Left renal pelvis (tissue), 4 donors: Measurements from ENCODE around the gene RAB8B. TPM values are rescaled to one million over a fixed set of nuclear protein-coding genes. Genes with fewer than 3 reads are reported as not detected.

Experiments used
- DNase-seq, 4 donors: peaks; one replicate each; pipeline ENCODE4 v3.0.0-alpha.2; 2013; ENCODE audit warnings: low read depth in 4 of 4, low spot score in 3 of 4
- polyA plus RNA-seq, 4 donors: library from polyadenylated mRNA; unstranded; fragments of 120-200 nt; gene quantifications; one replicate each; pipeline ENCODE4 v1.2.1, GENCODE V29; 2013; ENCODE audit not compliant: insufficient read length in 4 of 4

RAB8B gene
- polyA plus RNA-seq, 4 donors = 28.1 to 41.2 (median 34.8) TPM

DNA sequence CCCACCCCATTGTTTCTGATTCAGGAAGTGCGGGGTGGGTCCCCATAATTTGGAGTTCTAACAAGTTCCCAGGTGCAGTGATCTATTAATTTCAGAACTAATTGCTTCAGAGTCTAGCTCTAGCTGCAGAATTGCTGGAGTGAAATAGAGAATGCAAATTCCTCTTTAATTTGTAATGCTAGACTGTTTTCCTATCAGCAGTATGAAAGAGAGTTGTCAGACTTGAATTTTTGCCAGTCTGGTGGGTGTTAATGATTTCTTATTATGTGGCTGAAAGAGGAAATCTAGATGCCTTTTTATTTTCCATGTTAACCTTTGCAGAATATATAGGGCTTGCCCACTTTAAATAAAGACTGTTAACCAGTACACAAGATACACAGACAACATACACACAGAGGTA lies 111.7 kb downstream of the RAB8B start:
- DNase-seq = no peak

DNA sequence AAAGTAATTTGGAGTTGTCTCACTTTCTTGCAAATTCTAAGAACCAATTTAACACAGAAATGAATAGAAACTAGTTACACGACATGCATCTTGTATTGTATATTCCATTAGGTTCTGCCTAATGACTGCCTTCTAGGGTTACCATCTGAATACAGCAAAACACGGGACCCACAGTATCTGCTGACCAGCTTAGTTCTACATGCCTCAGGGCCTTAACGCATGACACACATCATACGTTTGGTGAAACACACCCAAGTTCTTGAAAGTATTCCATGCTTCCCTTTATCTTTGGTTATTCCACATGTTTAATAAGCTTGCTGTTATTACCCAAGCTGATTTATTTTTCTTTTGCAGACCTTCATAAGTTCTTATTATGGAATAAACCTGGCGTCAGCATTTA lies 115.9 kb downstream of the RAB8B start:
- no peak for DNase-seq

- no peak for DNase-seq
Measured at GRCh38 chr15:63306492-63307073, 117.2 kb downstream of the RAB8B start.

DNA sequence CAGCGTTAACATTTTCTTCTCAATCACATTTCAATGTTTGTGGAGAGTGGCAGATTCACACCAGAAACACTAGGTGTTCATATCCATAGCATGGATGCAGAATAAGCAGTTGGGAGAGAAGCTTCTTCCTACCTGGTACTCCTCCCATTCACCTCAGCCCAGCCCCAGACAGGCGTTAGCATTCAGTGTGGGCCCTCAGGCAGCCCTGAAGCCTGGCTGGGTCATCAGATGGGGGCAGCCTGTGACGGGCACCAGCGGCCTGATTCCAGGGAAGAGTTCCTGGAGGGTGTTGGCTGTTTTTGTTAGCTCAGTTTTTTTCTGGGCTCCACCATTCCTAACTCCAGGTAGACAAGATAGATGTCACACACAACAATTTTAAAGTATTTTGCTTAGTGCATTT lies 119.1 kb downstream of the RAB8B start:
- no peak for DNase-seq

- DNase-seq = no peak
Measured at GRCh38 chr15:63308947-63309346, 119.5 kb downstream of the RAB8B start.

GRCh38 chr15:63310646-63311045 lies 121.2 kb downstream of the RAB8B start:
- DNase-seq = no peak

DNA sequence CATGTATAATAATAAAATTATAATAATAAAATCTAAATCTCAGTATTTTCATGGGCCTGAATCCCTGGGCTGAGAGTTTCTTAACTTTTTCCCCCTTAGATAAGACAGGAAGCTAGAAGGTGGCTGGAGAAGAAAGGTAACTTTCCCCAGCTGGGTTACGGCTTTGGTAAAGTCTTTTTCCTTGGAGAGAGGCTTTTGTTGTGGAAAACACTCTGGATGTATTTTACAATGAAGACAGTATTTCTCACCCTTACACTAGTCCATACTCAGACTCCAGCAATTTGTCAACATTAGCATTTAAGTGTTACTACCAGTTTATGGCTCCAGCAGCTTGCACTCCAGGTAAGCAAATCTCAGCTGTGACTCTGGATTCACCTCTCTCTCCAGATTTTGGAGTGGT lies 122.9 kb downstream of the RAB8B start:
- no peak for DNase-seq

DNA sequence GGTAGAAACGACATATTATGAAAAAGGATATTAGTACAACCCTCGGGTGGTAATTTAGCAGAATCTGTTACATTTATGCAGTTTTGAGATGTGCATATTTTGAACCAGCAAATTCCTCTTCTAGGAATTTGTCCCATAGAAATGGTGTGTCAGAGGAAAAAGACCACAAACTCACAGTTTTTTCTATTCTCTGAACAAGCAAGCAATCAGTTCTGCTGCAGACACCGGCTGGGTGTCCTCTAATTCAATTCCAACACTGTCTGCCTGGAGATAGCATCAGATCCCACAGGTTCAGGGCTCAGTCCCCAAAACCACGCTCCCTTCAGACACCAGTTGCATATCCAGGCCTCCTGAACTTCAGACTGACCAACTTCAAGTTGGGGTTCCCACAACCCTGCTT lies 124.4 kb downstream of the RAB8B start:
- DNase-seq = no peak

DNA sequence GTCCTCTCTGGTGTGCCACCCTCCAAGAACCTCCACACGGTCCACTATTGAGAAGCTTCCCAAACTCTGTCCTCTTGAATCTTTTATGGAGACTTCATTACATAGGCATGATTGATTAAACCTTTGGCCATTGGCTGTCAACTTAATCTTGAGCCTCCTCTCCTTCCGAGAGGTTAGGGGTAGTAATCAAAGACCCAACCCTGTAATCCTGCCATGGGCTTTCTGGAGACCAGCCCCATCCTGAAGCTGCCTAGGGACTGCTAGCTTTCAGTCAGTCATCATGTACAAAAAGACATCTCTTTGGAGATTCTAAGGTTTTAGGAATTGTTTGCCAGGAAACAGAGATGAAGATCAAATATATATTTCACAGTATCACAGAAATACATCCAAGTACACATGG lies 125.0 kb downstream of the RAB8B start:
- no peak for DNase-seq

Other genes with a start within 250 kb of the RAB8B start
- gene TPM1, start 146.9 kb upstream of the RAB8B start, polyA plus RNA-seq = 100 to 1,000 TPM; 466 to 568 (median 528) TPM
- gene LACTB, start 67.7 kb upstream of the RAB8B start, polyA plus RNA-seq = 10 to 100 TPM in 3 of 4 donors, 1 to 10 TPM in 1; 9.5 to 20.1 (median 18.9) TPM
- 100 to 1,000 TPM in 1 of 4 donors, 10 to 100 TPM in 3; 74.4 to 107 (median 91.6) TPM for gene RPS27L, start 32.1 kb upstream of the RAB8B start, polyA plus RNA-seq
- gene APH1B, start 88.0 kb downstream of the RAB8B start, polyA plus RNA-seq = 10 to 100 TPM in 3 of 4 donors, 1 to 10 TPM in 1; 10.0 to 21.0 (median 18.5) TPM
- 100 to 1,000 TPM in 3 of 4 donors, 1 to 10 TPM in 1; 6.8 to 138 (median 122) TPM for gene CA12, start 192.2 kb downstream of the RAB8B start, polyA plus RNA-seq